ENCODE results near the gene FGD2.

DNA sequence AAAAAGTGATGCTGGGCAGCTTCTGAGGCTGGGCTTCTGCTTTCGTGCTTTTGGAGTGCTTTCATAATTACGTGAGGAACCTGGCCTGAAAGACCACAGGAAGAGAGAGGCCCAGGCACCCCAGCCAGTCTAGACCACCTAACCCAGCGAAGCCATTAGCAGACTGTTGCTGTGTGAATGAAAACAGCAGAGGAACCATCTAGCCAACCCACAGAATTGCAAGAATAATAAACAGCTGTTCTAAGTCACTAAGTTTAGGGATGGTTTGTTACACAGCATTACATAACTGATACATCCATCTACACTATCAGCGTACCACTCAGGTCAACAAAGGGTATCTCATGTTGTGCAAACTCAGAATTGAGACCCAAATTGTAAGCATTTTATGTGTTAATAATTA, 34.5 kb downstream of the FGD2 start:
- TF ChIP-seq YY1 (IDR thresholded peaks at IDR 0.05; ENCODE audit: insufficient read depth, insufficient read length) = no peak
- no peak for TF ChIP-seq ZNF274 (IDR thresholded peaks at IDR 0.05; ENCODE audit: low read depth, low read length)

Measured in NT2/D1 (cell line).